ENCODE measurements around the gene SEPTIN2.

The SEPTIN2 gene

DNA sequence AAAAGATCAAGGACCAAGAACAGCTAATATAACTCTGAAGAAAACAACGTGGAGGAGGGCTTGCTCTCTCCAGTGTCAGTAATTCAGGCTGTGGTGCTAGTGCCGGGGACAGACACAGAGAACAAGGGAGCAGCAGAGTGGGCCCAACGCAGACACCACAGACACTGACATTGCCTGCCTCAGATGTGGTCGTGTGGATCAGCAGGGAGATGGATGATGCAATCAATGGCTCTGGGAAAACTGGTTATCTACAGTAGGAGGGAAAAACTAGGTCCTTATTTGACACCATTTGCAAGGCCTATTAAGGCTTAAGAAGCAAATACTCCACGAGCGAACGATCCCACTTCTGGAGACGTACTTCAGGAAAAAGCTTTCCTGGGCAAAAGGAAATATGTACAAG is 36.3 kb upstream of the SEPTIN2 start:
- TF ChIP-seq, protein P1, sequence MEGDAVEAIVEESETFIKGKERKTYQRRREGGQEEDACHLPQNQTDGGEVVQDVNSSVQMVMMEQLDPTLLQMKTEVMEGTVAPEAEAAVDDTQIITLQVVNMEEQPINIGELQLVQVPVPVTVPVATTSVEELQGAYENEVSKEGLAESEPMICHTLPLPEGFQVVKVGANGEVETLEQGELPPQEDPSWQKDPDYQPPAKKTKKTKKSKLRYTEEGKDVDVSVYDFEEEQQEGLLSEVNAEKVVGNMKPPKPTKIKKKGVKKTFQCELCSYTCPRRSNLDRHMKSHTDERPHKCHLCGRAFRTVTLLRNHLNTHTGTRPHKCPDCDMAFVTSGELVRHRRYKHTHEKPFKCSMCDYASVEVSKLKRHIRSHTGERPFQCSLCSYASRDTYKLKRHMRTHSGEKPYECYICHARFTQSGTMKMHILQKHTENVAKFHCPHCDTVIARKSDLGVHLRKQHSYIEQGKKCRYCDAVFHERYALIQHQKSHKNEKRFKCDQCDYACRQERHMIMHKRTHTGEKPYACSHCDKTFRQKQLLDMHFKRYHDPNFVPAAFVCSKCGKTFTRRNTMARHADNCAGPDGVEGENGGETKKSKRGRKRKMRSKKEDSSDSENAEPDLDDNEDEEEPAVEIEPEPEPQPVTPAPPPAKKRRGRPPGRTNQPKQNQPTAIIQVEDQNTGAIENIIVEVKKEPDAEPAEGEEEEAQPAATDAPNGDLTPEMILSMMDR (IDR thresholded peaks at IDR 0.05; ENCODE audit: low read depth, low read length) = no peak
- H3K4me3 ChIP-seq (ENCODE audit: low read depth, low read length) = no peak overlapping the region

DNA sequence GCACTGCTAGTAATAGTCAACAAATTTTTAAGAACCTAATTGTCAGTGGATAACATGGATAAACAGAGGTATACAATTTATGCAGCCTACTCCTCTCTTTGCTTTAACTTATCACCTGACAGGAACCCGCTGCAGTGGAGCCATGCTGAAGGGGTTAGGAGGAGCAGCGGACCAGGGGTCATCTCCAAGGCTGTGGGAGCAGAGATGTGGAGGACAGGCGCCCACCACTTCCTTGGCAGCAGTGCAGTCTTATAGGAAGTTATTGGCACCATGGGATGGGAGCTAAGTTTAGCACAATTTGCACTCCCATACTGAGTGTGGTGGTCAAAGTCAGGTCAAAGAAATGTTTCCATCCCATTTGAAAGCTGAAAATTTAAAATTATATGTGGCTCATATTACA is 35.9 kb upstream of the SEPTIN2 start:
- no peak overlapping the region for H3K4me3 ChIP-seq (ENCODE audit: low read depth, low read length)
- TF ChIP-seq, protein P1 (IDR thresholded peaks at IDR 0.05; ENCODE audit: low read depth, low read length) = no peak

DNA sequence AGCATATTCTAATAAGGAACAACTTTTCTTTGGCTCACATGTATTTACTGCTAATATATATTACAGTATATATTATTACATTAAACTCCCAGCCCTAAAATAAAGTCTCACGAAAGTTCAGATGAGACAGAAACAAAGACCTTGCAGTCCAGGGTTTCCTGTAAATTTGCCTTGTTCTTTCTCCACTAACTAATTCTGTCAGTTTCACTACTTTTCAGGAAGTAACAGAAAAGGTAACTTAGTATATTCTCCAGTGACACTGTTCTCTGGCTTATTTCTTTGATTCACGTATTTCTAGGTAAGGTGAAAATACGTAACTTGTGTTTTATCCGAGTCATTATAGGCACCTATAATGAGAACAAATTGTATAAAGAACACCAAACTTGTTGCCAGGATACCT is 35.4 kb upstream of the SEPTIN2 start:
- TF ChIP-seq, protein P1 (IDR thresholded peaks at IDR 0.05; ENCODE audit: low read depth, low read length) = no peak
- no peak overlapping the region for H3K4me3 ChIP-seq (ENCODE audit: low read depth, low read length)

DNA sequence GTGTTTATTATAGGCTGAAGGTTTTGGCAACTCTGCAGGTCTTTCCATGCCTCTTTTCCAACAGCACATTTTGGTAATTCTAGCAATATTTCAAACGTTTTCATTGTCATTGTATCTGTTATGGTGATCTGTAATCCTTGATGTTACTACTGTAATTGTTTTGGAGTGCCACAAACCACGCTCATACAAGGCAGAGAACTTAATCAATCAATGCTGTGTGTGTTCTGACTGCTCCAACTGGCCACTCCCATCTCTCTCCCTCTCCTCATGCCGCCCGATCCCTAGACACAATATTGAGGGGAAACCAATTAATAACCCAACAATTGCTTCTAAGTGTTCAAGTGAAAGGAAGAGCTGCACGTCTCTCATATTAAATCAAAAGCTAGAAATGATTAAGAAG is 33.2 kb upstream of the SEPTIN2 start:
- no peak overlapping the region for H3K4me3 ChIP-seq (ENCODE audit: low read depth, low read length)
- TF ChIP-seq, protein P1 (IDR thresholded peaks at IDR 0.05; ENCODE audit: low read depth, low read length) = no peak

- TF ChIP-seq, protein P1 (IDR thresholded peaks at IDR 0.05; ENCODE audit: low read depth, low read length) = no peak
- no peak overlapping the region for H3K4me3 ChIP-seq (ENCODE audit: low read depth, low read length)
Observed at GRCh38 chr2:241285596-241285995, 30.1 kb upstream of the SEPTIN2 start.

DNA sequence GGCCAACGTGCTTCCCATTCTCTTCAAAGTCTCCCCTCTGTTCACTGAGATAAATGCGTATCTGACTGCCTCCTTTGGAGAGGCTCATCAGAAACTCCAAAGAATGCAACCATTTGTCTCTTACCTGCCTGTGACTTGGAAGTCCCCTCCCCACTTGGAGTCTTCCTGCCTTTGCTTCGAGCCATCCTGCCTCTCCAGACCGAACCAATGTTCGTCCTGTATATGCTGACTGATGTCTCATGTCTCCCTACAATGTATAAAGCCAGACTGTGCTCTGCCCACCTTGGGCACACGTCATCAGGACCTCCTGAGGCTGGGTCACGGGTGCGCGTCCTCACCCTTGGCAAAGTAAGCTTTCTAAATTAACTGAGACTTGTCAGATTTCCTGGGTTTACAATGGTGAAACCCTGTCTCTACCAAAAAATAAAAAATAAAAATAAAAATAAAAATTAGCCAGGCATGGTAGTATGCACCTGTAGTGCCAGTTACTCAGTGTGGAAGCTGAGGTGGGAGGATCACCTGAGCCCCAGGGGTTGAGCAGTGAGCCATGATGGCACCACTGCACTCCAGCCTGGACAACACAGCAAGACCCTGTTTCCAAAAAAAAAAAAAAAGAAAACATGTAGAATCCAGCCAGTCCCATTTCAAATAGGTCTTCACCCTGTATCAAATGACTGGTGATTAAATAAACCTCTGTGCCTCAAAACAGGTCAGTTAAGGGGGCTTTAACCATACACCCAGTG is 29.2 kb upstream of the SEPTIN2 start:
- no peak overlapping the region for H3K4me3 ChIP-seq (ENCODE audit: low read depth, low read length)

GRCh38 chr2:241288324-241288888 is 27.3 kb upstream of the SEPTIN2 start:
- TF ChIP-seq, protein P1 (IDR thresholded peaks at IDR 0.05; ENCODE audit: low read depth, low read length) = no peak

More for the DNA sequence above, 29.2 kb upstream of the SEPTIN2 start:
- TF ChIP-seq, protein P1 (IDR thresholded peaks at IDR 0.05; ENCODE audit: low read depth, low read length) = no peak

More at GRCh38 chr2:241288324-241288888, 27.3 kb upstream of the SEPTIN2 start:
- H3K4me3 ChIP-seq (ENCODE audit: low read depth, low read length) = no peak overlapping the region

Measured in WI38 (cell line).